NCI-H748 (cell line): ENCODE results near the gene ESYT1.
A peak's percentile ranks its signal among the peaks of the same experiment; 100 is the strongest.

Source experiments
- DNase-seq: peaks from one replicate; lab custom pipeline; 2025; ENCODE audit not compliant: unreplicated experiment; lab: John Stamatoyannopoulos, UW

ESYT1 gene

GRCh38 chr12:56172839-56173238 is 44.8 kb downstream of the ESYT1 start:
- DNase-seq = no peak

GRCh38 chr12:56178347-56178746 is 50.3 kb downstream of the ESYT1 start:
- DNase-seq = no peak

- no peak for DNase-seq
Observed at GRCh38 chr12:56186957-56187356, 58.9 kb downstream of the ESYT1 start.

DNA sequence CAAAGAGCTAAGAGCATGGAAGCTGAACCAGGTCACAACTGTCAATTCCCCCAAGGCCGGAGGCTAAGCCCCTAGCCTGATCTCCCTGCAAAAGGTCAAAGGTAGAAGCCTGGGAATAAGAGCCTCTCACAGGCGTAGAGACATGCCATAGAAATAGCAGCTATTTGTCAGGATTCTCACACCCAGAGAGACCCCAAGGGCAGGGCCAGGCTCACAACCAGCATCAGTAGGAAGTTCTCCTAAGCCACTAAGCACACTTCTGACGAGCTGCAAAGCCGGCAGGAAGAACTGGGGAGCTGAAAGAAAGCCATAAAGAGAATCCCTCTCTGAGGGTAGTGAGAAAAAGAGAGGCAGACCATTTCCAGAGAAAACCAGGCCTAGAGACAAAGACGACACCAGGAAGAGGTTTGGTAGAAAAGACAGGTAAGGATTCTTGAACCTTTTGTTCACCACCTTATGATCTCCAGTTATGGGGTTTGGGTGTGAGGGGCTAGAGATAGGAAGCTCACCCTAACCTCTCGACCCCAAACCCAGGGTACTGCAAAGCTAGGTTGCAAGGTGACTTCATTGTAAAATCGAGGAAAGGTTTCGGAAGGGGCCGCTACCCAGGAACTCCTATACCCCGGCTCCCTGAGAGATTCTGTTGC is 60.2 kb downstream of the ESYT1 start:
- no peak for DNase-seq

DNA sequence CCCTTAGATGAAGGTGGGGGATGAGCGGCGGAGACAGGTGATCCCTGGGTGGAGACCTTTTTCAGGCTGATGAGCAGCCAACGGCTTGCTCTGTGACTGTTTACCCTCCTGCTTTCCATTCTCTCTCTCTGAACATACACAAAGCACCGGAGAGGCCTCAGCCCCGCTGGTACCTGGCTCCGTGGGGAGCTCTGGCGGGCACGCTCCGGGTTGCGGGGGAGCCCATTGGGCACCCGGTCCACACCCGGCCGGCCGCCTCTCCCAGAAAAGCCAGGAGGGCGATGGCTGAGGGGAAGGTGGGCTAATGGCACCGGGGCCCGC is 60.7 kb downstream of the ESYT1 start:
- DNase-seq = peak; percentile 64

DNA sequence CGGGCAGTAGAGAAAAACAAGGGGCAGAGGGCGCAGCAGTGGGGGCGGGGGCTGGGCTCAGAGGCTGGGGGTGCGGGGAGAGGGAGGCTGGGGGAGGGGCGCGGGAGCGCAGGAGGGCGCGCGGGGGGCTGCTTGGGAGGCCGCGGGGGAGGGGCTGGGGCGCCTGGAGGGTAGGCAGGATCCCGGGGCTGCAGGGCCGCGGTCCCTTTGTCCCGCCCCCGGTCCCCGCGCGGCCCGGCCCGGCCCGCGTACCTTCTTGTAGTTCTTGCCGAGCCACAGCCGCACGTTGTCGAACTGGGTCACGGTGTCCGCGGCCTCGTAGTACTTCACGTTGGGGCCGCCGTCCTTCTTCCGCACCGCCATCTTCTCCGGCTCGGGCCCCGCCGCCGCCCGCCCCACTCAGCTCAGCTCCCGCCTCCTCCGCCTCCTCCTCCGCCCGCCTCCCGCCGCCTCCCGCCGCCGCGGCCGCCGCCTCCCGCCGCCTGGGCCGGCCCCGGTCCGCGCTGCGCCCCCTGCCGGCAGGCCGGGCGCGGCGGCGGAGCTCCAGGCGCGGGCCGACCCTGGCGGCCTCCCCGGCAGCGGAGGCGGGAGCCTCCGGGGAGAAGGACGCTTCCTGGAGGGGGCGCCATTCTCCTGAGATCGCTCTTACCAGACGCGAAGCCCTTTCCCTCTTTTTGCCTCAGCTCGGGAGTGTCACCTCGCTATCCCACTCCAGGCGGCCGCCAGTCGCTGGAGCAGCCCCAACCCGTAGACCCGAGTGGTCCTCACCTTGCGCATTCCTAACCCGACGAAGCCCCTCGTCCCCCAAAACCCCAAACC is 61.2 kb downstream of the ESYT1 start, which contains the start of gene SMARCC2:
Gene SMARCC2, minus strand, starts transcription at position 385 of the 819 bp plus-strand sequence. Its CDS starts 22 bp downstream, at position 363.
- DNase-seq = peak; percentile 93

DNA sequence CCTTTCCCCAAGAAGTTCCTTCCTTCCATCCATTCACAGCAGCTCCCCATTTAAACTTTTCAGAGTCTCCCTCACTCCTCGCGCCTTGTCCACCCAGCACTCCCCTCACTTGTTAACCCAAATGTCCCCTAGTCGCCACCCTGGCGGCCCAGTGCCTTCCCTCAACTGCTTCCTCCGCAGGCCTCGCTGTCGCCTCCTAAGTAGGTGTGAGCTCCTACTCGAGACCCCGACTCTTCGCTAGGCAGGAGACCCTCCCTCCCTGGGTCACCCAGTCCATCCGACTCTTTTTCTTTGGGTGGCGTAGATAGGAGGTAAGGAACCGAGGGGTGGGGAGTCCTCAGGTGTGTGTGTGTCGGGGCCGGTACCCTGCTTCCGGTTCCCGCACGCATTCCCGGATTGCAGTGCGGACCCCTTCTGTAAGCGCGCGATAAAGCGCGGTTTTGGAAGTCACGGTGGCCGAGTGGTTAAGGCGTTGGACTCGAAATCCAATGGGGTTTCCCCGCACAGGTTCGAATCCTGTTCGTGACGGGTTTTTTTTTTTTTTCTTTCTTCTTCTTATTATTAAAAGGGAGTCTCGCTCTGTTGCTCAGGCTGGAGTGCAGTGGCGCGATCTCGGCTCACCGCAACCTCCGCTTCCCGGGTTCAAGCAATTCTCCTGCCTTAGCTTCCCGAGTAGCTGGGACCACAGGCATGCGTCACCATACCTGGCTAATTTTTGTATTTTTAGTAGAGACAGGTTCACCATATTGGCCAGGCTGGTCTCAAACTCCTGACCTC is 62.0 kb downstream of the ESYT1 start:
- DNase-seq = peak; percentile 89

- peak; percentile 59 for DNase-seq
Observed at GRCh38 chr12:56190695-56191155, 62.7 kb downstream of the ESYT1 start.

DNA sequence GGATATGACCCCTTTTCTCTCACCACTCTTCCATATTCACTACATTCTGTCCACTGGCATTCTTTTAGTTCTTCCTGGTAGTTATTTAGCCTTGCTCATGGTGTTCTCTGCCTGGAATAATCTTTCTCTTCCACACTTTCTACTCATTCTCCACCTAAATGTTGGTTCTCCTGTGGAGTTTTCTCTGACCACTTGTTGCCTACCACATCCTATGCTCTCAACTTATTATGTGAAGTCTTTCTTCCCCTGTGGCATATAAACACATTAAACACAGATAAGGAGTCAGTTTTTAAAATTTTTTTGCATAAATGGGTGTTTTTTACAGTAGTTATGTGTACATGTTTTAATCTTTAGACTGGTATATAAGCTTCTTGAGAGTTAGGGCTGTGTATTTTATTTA is 64.5 kb downstream of the ESYT1 start:
- DNase-seq = no peak

- peak; percentile 92 for DNase-seq
Observed at GRCh38 chr12:56193025-56193578, 65.0 kb downstream of the ESYT1 start.
